Hair follicular keratinocyte (primary cell): ENCODE data around the gene CD36. TPM values are rescaled to one million over a fixed set of nuclear protein-coding genes. Genes with fewer than 3 reads are reported as not detected.

Experiments
- total RNA-seq: library from RNA; depleted of rRNA; stranded (reverse); fragments of >200 nt; gene quantifications from 2 replicates; pipeline ENCODE4 v1.2.3, GENCODE V29; 2015

Gene CD36
- total RNA-seq: 0.47 TPM in 1 of 2 replicates, not detected in the other

DNA sequence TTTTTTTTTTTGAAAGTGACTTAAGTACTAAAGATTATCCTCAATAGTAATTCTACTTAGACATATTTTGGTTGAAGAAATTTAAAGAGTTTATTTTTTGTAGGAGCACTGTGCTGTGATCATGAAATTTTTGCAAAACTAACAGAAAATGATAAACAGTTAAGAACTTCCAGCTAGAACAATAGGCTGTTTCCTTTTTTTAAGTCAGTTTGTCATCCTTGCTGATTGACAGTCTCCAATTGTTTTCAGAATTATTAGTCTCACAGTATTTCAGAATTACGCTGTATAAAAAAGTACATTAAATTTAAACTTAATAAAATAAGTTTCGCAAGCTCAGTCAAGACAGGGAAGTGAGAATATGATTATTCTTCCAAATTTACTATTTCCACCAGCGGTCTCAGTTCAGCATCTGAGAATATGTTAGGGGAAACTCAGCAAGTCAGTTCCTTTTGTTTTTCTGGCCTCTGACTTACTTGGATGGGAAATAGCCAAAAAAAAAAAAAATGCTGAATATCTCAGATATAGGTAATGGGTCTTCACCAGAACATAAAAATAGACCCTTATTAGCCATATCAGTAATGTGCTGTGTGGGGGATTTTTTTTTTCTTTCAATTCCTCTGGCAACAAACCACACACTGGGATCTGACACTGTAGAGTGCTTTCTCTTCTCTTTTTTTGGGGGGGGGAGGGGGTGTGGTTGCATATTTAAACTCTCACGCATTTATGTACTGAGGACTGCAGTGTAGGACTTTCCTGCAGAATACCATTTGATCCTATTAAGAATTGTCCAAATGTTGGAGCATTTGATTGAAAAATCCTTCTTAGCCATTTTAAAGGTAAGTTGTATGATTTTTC, at the start of gene CD36:
CD36 (plus strand) TSS at position 732 of the 855 bp plus-strand sequence. CDS start 8,099 bp downstream, outside the sequence.

Other genes starting within 250 kb of the CD36 start
- gene GNAT3, start 126.6 kb upstream of the CD36 start, total RNA-seq: not detected in 2 replicates